DND-41 (cell line): ENCODE results near the gene CFAP65.
A peak's percentile ranks its signal among the peaks of the same experiment; 100 is the strongest.

Source experiments
- ATAC-seq: fragments of 200-7000 bp; cut with Tn5 transposase; 3 replicates; pipeline ENCODE4 v1.9.1; 2021; ENCODE audit warnings: low read depth; ENCODE audit not compliant: insufficient read depth
- DNase-seq: peaks from one replicate; pipeline ENCODE4 v3.0.0-alpha.2; 2020
- H2AFZ ChIP-seq: 2 replicates; pipeline ENCODE4 v1.6.0; 2012; ENCODE audit warnings: low read depth, low read length
- H3K27ac ChIP-seq: 2 replicates; pipeline ENCODE4 v1.5.1; 2012; ENCODE audit warnings: low read length, inconsistent platforms
- H3K27me3 ChIP-seq: fragments of 200-600 bp; sonication (generic); 2 replicates; pipeline ENCODE4 v1.6.0; 2012; ENCODE audit warnings: low read length, mild to moderate bottlenecking, inconsistent platforms; ENCODE audit not compliant: insufficient read depth, poor library complexity
- H3K36me3 ChIP-seq: 2 replicates; pipeline ENCODE4 v1.5.1; 2012; ENCODE audit warnings: low read length, inconsistent platforms; ENCODE audit not compliant: insufficient read depth
- H3K4me1 ChIP-seq: 2 replicates; pipeline ENCODE4 v1.5.1; 2012; ENCODE audit warnings: mild to moderate bottlenecking, low read length; ENCODE audit not compliant: insufficient read depth
- H3K4me2 ChIP-seq: 2 replicates; pipeline ENCODE4 v1.6.0; 2012; ENCODE audit warnings: mild to moderate bottlenecking, moderate library complexity, low read length, inconsistent platforms; ENCODE audit not compliant: insufficient read depth
- H3K4me3 ChIP-seq, 2 experiments: fragments of 200-600 bp in 1 of 2; shearing (Covaris generic) in 1 of 2; 2 replicates each; pipeline ENCODE4 v1.5.1; 2012 to 2016; ENCODE audit warnings: inconsistent platforms in 2 of 2, low read length in 2 of 2, mild to moderate bottlenecking in 2 of 2, low read depth in 1 of 2, moderate library complexity in 1 of 2
- H3K79me2 ChIP-seq: 2 replicates; pipeline ENCODE4 v1.6.0; 2012; ENCODE audit warnings: low read length, inconsistent platforms; ENCODE audit not compliant: insufficient read depth
- H3K9ac ChIP-seq: 2 replicates; pipeline ENCODE4 v1.6.0; 2012; ENCODE audit warnings: low read depth, mild to moderate bottlenecking, inconsistent platforms, low read length, moderate library complexity
- H3K9me3 ChIP-seq: 2 replicates; pipeline ENCODE4 v1.5.1; 2012; ENCODE audit warnings: low read length, moderate library complexity, mild to moderate bottlenecking, inconsistent platforms; ENCODE audit not compliant: insufficient read depth, severe bottlenecking
- H4K20me1 ChIP-seq: 2 replicates; pipeline ENCODE4 v1.6.0; 2012; ENCODE audit warnings: low read length; ENCODE audit not compliant: insufficient read depth
- CTCF ChIP-seq: IDR thresholded peaks from 2 replicates; pipeline ENCODE4 v1.5.1; 2012; ENCODE audit warnings: borderline replicate concordance, low read length, moderate library complexity, mild to moderate bottlenecking; ENCODE audit not compliant: poor library complexity, severe bottlenecking; ENCODE audit errors: extremely low read depth
- EZH2 ChIP-seq: IDR thresholded peaks from 3 replicates; pipeline ENCODE4 v1.6.1; 2012; ENCODE audit warnings: borderline replicate concordance, low read depth, mild to moderate bottlenecking, moderate library complexity, low read length, inconsistent platforms; ENCODE audit not compliant: severe bottlenecking

CFAP65 gene

GRCh38 chr2:219010162-219010756 is 31.1 kb downstream of the CFAP65 start:
- H3K36me3 ChIP-seq, result no peaks in the 10 kb centered on the region
- no peaks in the 10 kb centered on the region for H3K4me1 ChIP-seq
- ATAC-seq (peak; percentile 67; the same call in 2 of the 3 replicates), DNase-seq (no peak)
- H3K27me3 ChIP-seq, result no peaks in the 10 kb centered on the region
- H3K4me2 ChIP-seq, result no peak overlapping the region
- no peak overlapping the region for H3K9ac ChIP-seq
- no peaks in the 10 kb centered on the region for H3K9me3 ChIP-seq
- peak; percentile 65 for TF ChIP-seq CTCF
- TF ChIP-seq EZH2, result no peak
- no peak overlapping the region for H3K4me3 ChIP-seq
- H3K79me2 ChIP-seq, result no peaks in the 10 kb centered on the region
- no peak overlapping the region for H3K27ac ChIP-seq
- H2AFZ ChIP-seq, result no peak overlapping the region
- H4K20me1 ChIP-seq, result peaks cover 5% of the 10 kb centered on the region; the same call in 1 of the 2 replicates

- ATAC-seq (no peak), DNase-seq (no peak)
- H2AFZ ChIP-seq, result no peak overlapping the region
- TF ChIP-seq EZH2 (no peak), CTCF (no peak)
- peaks cover 5% of the 10 kb centered on the region; the same call in 1 of the 2 replicates for H4K20me1 ChIP-seq
- no peak overlapping the region for H3K4me3 ChIP-seq
- no peak overlapping the region for H3K9ac ChIP-seq
- no peaks in the 10 kb centered on the region for H3K27me3 ChIP-seq
- H3K79me2 ChIP-seq, result no peaks in the 10 kb centered on the region
- H3K4me1 ChIP-seq, result no peaks in the 10 kb centered on the region
- H3K4me2 ChIP-seq, result no peak overlapping the region
- no peaks in the 10 kb centered on the region for H3K36me3 ChIP-seq
- no peaks in the 10 kb centered on the region for H3K9me3 ChIP-seq
- no peak overlapping the region for H3K27ac ChIP-seq
Measured at GRCh38 chr2:219009294-219009693, 32.0 kb downstream of the CFAP65 start.

- ATAC-seq, result no peak
- Histone ChIP-seq H3K9ac (no peak overlapping the region), H3K79me2 (no peaks in the 10 kb centered on the region), H3K9me3 (no peaks in the 10 kb centered on the region), H2AFZ (no peak overlapping the region), H3K27me3 (peaks cover 3% of the 10 kb centered on the region), H3K4me2 (no peak overlapping the region), H3K4me1 (peaks cover 4% of the 10 kb centered on the region; the same call in 1 of the 2 replicates), H4K20me1 (peaks cover 5% of the 10 kb centered on the region), H3K36me3 (no peaks in the 10 kb centered on the region), H3K4me3 (no peak overlapping the region), H3K27ac (no peak overlapping the region)
- DNase-seq, result no peak
- no peak for TF ChIP-seq EZH2
- TF ChIP-seq CTCF, result no peak
Measured at GRCh38 chr2:219003979-219004378, 37.3 kb downstream of the CFAP65 start.

GRCh38 chr2:219003267-219003634 is 38.1 kb downstream of the CFAP65 start:
- ATAC-seq (no peak), DNase-seq (no peak)
- Histone ChIP-seq H4K20me1 (peaks cover 5% of the 10 kb centered on the region), H3K79me2 (no peaks in the 10 kb centered on the region), H3K4me2 (no peak overlapping the region), H3K36me3 (no peaks in the 10 kb centered on the region), H2AFZ (no peak overlapping the region), H3K27me3 (peaks cover 3% of the 10 kb centered on the region), H3K4me1 (peaks cover 4% of the 10 kb centered on the region; the same call in 1 of the 2 replicates), H3K27ac (no peak overlapping the region), H3K9ac (no peak overlapping the region), H3K4me3 (no peak overlapping the region), H3K9me3 (no peaks in the 10 kb centered on the region)
- TF ChIP-seq EZH2, result no peak
- TF ChIP-seq CTCF, result peak; percentile 38
